ENCODE results near the gene CINP. TPM values are rescaled to one million over a fixed set of nuclear protein-coding genes. Genes with fewer than 3 reads are reported as not detected.
A peak's percentile ranks its signal among the peaks of the same experiment; 100 is the strongest.

The CINP gene
- total and polyA plus RNA-seq, 4 experiments from 2014 or later: 31.3 to 37.7 (median 31.9) TPM

DNA sequence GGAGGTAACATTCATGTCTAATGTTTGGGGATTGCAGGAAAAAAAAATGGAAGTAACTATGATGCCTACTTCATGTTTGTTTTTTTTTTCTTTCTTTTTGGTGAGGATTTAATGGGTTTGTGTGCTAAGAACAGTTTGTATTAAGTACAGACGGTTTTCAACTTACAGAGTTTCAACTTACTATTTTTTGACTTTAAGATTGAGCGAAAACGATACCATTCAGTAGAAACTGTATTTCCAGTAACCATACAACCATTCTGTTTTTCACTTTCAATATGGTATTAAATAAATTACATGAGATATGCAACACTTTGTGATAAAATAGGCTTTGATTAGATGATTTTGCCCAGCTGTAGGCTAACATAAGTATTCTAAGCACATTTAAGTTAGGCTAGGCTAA lies 10.4 kb upstream of the CINP start:
- CTCF ChIA-PET (ENCODE audit: partially characterized antibody): no interaction called here
- H3K27me3 ChIP-seq (ENCODE audit: insufficient read depth, low read length): no peaks in the 10 kb centered on the region
- Mint-ChIP-seq H3K4me3 (no peak overlapping the region), H3K27ac (no peak overlapping the region), H3K36me3 (peaks cover 8 to 22% of the 10 kb centered on the region in 2 donors), H3K9me3 (no peaks in the 10 kb centered on the region), H3K4me1 (peaks cover 0 to 15% (median 11%) of the 10 kb centered on the region in 4 donors), H3K27me3 (no peaks in the 10 kb centered on the region)
- DNase-seq: no peak
- POLR2A ChIA-PET (ENCODE audit: partially characterized antibody): no interaction called here
- H3K9me3 ChIP-seq (ENCODE audit: control insufficient read depth in 1 of 2, low read length in 2 of 2): no peaks in the 10 kb centered on the region
- no peak overlapping the region for H3K27ac ChIP-seq (ENCODE audit: low read depth, low read length)
- peaks cover 3% of the 10 kb centered on the region for H3K36me3 ChIP-seq (ENCODE audit: insufficient read depth, low read length)
- intact Hi-C loops (cut with micrococcal nuclease): no loop called here
- H3K4me3 ChIP-seq (ENCODE audit: low read length in 2 of 2): no peak overlapping the region
- no peaks in the 10 kb centered on the region for H3K4me1 ChIP-seq (ENCODE audit: insufficient read depth, low read length)

- H3K27me3 Mint-ChIP-seq: no peaks in the 10 kb centered on the region
- H3K4me1 Mint-ChIP-seq: peaks cover 0 to 24% (median 16%) of the 10 kb centered on the region in 4 donors
- no peaks in the 10 kb centered on the region for H3K9me3 Mint-ChIP-seq
- Histone ChIP-seq H3K27me3 (ENCODE audit: insufficient read depth, low read length) (no peaks in the 10 kb centered on the region), H3K4me3 (ENCODE audit: low read length in 2 of 2) (no peak overlapping the region), H3K27ac (ENCODE audit: low read depth, low read length) (no peak overlapping the region), H3K36me3 (ENCODE audit: insufficient read depth, low read length) (peaks cover 3% of the 10 kb centered on the region), H3K9me3 (ENCODE audit: control insufficient read depth in 1 of 2, low read length in 2 of 2) (no peaks in the 10 kb centered on the region), H3K4me1 (ENCODE audit: insufficient read depth, low read length) (no peaks in the 10 kb centered on the region)
- H3K27ac Mint-ChIP-seq: peak overlapping the region in 1 of 7 donors; percentile 36
- no peak for DNase-seq
- intact Hi-C loops (cut with micrococcal nuclease): no loop called here
- CTCF ChIA-PET (ENCODE audit: partially characterized antibody): no interaction called here
- peaks cover 4 to 9% of the 10 kb centered on the region in 2 donors for H3K36me3 Mint-ChIP-seq
- POLR2A ChIA-PET (ENCODE audit: partially characterized antibody): interaction anchor here (1.2 kb wide), 1 partner anchor 9 kb away, joined by 4 read pairs; the partner anchor contains the start of genes CINP and TECPR2
- H3K4me3 Mint-ChIP-seq: no peak overlapping the region
Observed at GRCh38 chr14:102371361-102371760, 8.7 kb upstream of the CINP start.

- H3K4me3 ChIP-seq (ENCODE audit: low read length in 2 of 2): no peak overlapping the region
- H3K9me3 Mint-ChIP-seq: no peaks in the 10 kb centered on the region
- peaks cover 3% of the 10 kb centered on the region for H3K36me3 ChIP-seq (ENCODE audit: insufficient read depth, low read length)
- H3K27ac Mint-ChIP-seq: peak overlapping the region in 5 of 7 donors; percentile 48 to 88 (median 54)
- peak overlapping the region in 1 of 8 donors; percentile 5 for H3K4me3 Mint-ChIP-seq
- ChIA-PET POLR2A (ENCODE audit: partially characterized antibody) (interaction anchor here (1.2 kb wide), 1 partner anchor 8 kb away, joined by 4 read pairs; the partner anchor contains the start of genes CINP and TECPR2), CTCF (ENCODE audit: partially characterized antibody) (no interaction called here)
- H3K27me3 Mint-ChIP-seq: no peaks in the 10 kb centered on the region
- intact Hi-C loops (cut with micrococcal nuclease): no loop called here
- H3K36me3 Mint-ChIP-seq: peaks cover 4 to 6% of the 10 kb centered on the region in 2 donors
- no peak for DNase-seq
- no peaks in the 10 kb centered on the region for H3K4me1 ChIP-seq (ENCODE audit: insufficient read depth, low read length)
- H3K27ac ChIP-seq (ENCODE audit: low read depth, low read length): no peak overlapping the region
- no peaks in the 10 kb centered on the region for H3K27me3 ChIP-seq (ENCODE audit: insufficient read depth, low read length)
- no peaks in the 10 kb centered on the region for H3K9me3 ChIP-seq (ENCODE audit: control insufficient read depth in 1 of 2, low read length in 2 of 2)
- H3K4me1 Mint-ChIP-seq: peaks cover 0 to 24% (median 16%) of the 10 kb centered on the region in 4 donors
Observed at GRCh38 chr14:102370305-102370809, 7.7 kb upstream of the CINP start.

GRCh38 chr14:102363182-102363943 lies 673 bp upstream of the CINP start:
- POLR2A ChIA-PET (ENCODE audit: partially characterized antibody): interaction anchor here (0.9 to 1.9 kb wide), 12 partner anchors 7 to 416 kb away, joined by 3 to 24 read pairs (median 3); partner anchors contain the start of genes MOK and ZNF839
- Histone ChIP-seq H3K36me3 (ENCODE audit: insufficient read depth, low read length) (no peaks in the 10 kb centered on the region), H3K27ac (ENCODE audit: low read depth, low read length) (peak overlapping the region; percentile 87), H3K27me3 (ENCODE audit: insufficient read depth, low read length) (no peaks in the 10 kb centered on the region), H3K9me3 (ENCODE audit: control insufficient read depth in 1 of 2, low read length in 2 of 2) (no peaks in the 10 kb centered on the region), H3K4me3 (ENCODE audit: low read length in 2 of 2) (peak overlapping the region; percentile 64 to 95), H3K4me1 (ENCODE audit: insufficient read depth, low read length) (peaks cover 33% of the 10 kb centered on the region)
- CTCF ChIA-PET (ENCODE audit: partially characterized antibody): interaction anchor here (1.9 kb wide), 1 partner anchor 75 kb away, joined by 4 read pairs; no protein-coding TSS in a partner anchor
- DNase-seq: peak in 1 of 5 donors; percentile 43
- Mint-ChIP-seq H3K4me1 (peaks cover 19 to 40% (median 24%) of the 10 kb centered on the region in 4 donors), H3K9me3 (no peaks in the 10 kb centered on the region), H3K27me3 (no peaks in the 10 kb centered on the region), H3K36me3 (peaks cover 6 to 23% of the 10 kb centered on the region in 2 donors), H3K4me3 (no peak overlapping the region), H3K27ac (peak overlapping the region in 4 of 7 donors; percentile 85 to 93 (median 90))
- intact Hi-C loops (cut with micrococcal nuclease): loop anchor here (2.0 kb wide), 1 partner anchor 399 kb away; the partner anchor contains the start of gene DYNC1H1

DNA sequence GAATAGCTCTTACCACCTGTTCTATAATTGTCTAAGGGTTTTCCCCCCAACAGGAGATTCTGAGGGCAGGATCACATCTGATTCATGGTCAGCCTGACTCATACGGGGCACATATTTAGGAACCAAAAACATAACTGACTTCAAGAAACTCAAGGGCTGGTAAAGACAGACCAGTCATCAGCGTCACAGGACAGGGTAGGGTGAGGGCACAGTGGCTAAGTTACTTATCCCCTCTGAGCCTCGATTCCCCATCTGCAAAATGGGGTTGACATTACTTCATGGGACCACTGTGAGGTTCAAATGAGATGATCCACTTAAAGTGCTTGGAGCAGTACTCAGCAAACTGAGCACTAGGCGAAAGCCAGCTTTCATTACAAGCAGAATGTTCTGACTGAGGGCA lies 606 bp downstream of the CINP start:
- Mint-ChIP-seq H3K4me3 (peak overlapping the region in 7 of 8 donors; percentile 94 to 98 (median 97)), H3K36me3 (peaks cover 13 to 35% of the 10 kb centered on the region in 2 donors), H3K9me3 (no peaks in the 10 kb centered on the region), H3K27me3 (no peaks in the 10 kb centered on the region), H3K27ac (peak overlapping the region; percentile 93 to 99 (median 98)), H3K4me1 (peaks cover 15 to 33% (median 27%) of the 10 kb centered on the region in 4 donors)
- DNase-seq: peak in 2 of 5 donors; percentile 12 to 58
- Histone ChIP-seq H3K27me3 (ENCODE audit: insufficient read depth, low read length) (no peaks in the 10 kb centered on the region), H3K4me3 (ENCODE audit: low read length in 2 of 2) (peak overlapping the region; percentile 80 to 95), H3K36me3 (ENCODE audit: insufficient read depth, low read length) (no peaks in the 10 kb centered on the region), H3K4me1 (ENCODE audit: insufficient read depth, low read length) (peaks cover 33% of the 10 kb centered on the region), H3K9me3 (ENCODE audit: control insufficient read depth in 1 of 2, low read length in 2 of 2) (no peaks in the 10 kb centered on the region), H3K27ac (ENCODE audit: low read depth, low read length) (peak overlapping the region; percentile 87)
- intact Hi-C loops (cut with micrococcal nuclease): loop anchor here (1.0 to 2.0 kb wide), 3 partner anchors 43 to 397 kb away; partner anchors contain the start of genes DYNC1H1, MOK and ZNF839
- ChIA-PET POLR2A (ENCODE audit: partially characterized antibody) (interaction anchor here (0.5 to 1.9 kb wide), 14 partner anchors 9 to 415 kb away, joined by 3 to 24 read pairs (median 4); partner anchors contain the start of genes MOK and ZNF839), CTCF (ENCODE audit: partially characterized antibody) (interaction anchor here (0.6 to 1.4 kb wide), 2 partner anchors 45 to 76 kb away, joined by 3 read pairs; no protein-coding TSS in a partner anchor)

- peak overlapping the region in 1 of 8 donors; percentile 25 for H3K4me3 Mint-ChIP-seq
- H3K27ac Mint-ChIP-seq: peak overlapping the region in 4 of 7 donors; percentile 61 to 84 (median 65)
- intact Hi-C loops (cut with micrococcal nuclease): no loop called here
- peaks cover 9% of the 10 kb centered on the region for H3K36me3 ChIP-seq (ENCODE audit: insufficient read depth, low read length)
- POLR2A ChIA-PET (ENCODE audit: partially characterized antibody): interaction anchor here (1.4 kb wide), 1 partner anchor 42 kb away, joined by 4 read pairs; no protein-coding TSS in a partner anchor
- H3K9me3 Mint-ChIP-seq: no peaks in the 10 kb centered on the region
- H3K4me1 Mint-ChIP-seq: peaks cover 13 to 36% (median 24%) of the 10 kb centered on the region in 4 donors
- H3K36me3 Mint-ChIP-seq: peaks cover 21 to 45% of the 10 kb centered on the region in 2 donors
- H3K27ac ChIP-seq (ENCODE audit: low read depth, low read length): no peak overlapping the region
- CTCF ChIA-PET (ENCODE audit: partially characterized antibody): interaction anchor here (1.4 kb wide), 1 partner anchor 78 kb away, joined by 3 read pairs; no protein-coding TSS in a partner anchor
- H3K27me3 Mint-ChIP-seq: no peaks in the 10 kb centered on the region
- no peak overlapping the region for H3K4me3 ChIP-seq (ENCODE audit: low read length in 2 of 2)
- no peak for DNase-seq
- H3K9me3 ChIP-seq (ENCODE audit: control insufficient read depth in 1 of 2, low read length in 2 of 2): no peaks in the 10 kb centered on the region
- peaks cover 33% of the 10 kb centered on the region for H3K4me1 ChIP-seq (ENCODE audit: insufficient read depth, low read length)
- no peaks in the 10 kb centered on the region for H3K27me3 ChIP-seq (ENCODE audit: insufficient read depth, low read length)
Observed at GRCh38 chr14:102360388-102360787, 2.3 kb downstream of the CINP start.

- peaks cover 24 to 51% of the 10 kb centered on the region in 2 donors for H3K36me3 Mint-ChIP-seq
- peaks cover 14% of the 10 kb centered on the region for H3K36me3 ChIP-seq (ENCODE audit: insufficient read depth, low read length)
- intact Hi-C loops (cut with micrococcal nuclease): no loop called here
- no peak overlapping the region for H3K27ac ChIP-seq (ENCODE audit: low read depth, low read length)
- ChIA-PET CTCF (ENCODE audit: partially characterized antibody) (no interaction called here), POLR2A (ENCODE audit: partially characterized antibody) (interaction anchor here (1.4 kb wide), 1 partner anchor 41 kb away, joined by 4 read pairs; no protein-coding TSS in a partner anchor)
- H3K4me3 ChIP-seq (ENCODE audit: low read length in 2 of 2): no peak overlapping the region
- H3K9me3 ChIP-seq (ENCODE audit: control insufficient read depth in 1 of 2, low read length in 2 of 2): no peaks in the 10 kb centered on the region
- H3K27me3 Mint-ChIP-seq: no peaks in the 10 kb centered on the region
- H3K27ac Mint-ChIP-seq: peak overlapping the region in 1 of 7 donors; percentile 59
- no peak overlapping the region for H3K4me3 Mint-ChIP-seq
- no peak for DNase-seq
- H3K4me1 Mint-ChIP-seq: peaks cover 13 to 36% (median 24%) of the 10 kb centered on the region in 4 donors
- no peaks in the 10 kb centered on the region for H3K9me3 Mint-ChIP-seq
- H3K4me1 ChIP-seq (ENCODE audit: insufficient read depth, low read length): peaks cover 31% of the 10 kb centered on the region
- H3K27me3 ChIP-seq (ENCODE audit: insufficient read depth, low read length): no peaks in the 10 kb centered on the region
Observed at GRCh38 chr14:102359341-102359740, 3.3 kb downstream of the CINP start.
